Activated T-helper 17 cell treated with anti-CD3 and anti-CD28 coated beads, Interleukin-2, amount 50 U/mL, for 72 hours (primary cell): Measurements from ENCODE around the gene ARFGAP1. TPM values are rescaled to one million over a fixed set of nuclear protein-coding genes. Genes with fewer than 3 reads are reported as not detected.
"Not testable (repeated sequence)": the region's sequence is repeated elsewhere in the genome, so short reads cannot be mapped to it uniquely, and the experiment has no call there.

ENCODE experiments used
- ATAC-seq: fragments of 150-1000 bp; cut with Tn5 transposase; replicated peaks from 2 replicates; pipeline ENCODE4 v1.10.0; 2021; ENCODE audit warnings: mild to moderate bottlenecking, moderate library complexity
- H3K27ac Mint-ChIP-seq: one replicate; pipeline ENCODE4 v1.8.0; 2022; ENCODE audit warnings: mixed read lengths
- H3K27me3 Mint-ChIP-seq: one replicate; pipeline ENCODE4 v1.8.0; 2022; ENCODE audit warnings: mixed read lengths
- H3K36me3 Mint-ChIP-seq: one replicate; pipeline ENCODE4 v1.8.0; 2022; ENCODE audit warnings: low read depth, mild to moderate bottlenecking, mixed read lengths
- H3K4me1 Mint-ChIP-seq: one replicate; pipeline ENCODE4 v1.8.0; 2022; ENCODE audit warnings: mixed read lengths
- H3K4me3 Mint-ChIP-seq: one replicate; pipeline ENCODE4 v1.8.0; 2022; ENCODE audit warnings: mild to moderate bottlenecking, mixed read lengths
- H3K9me3 Mint-ChIP-seq: one replicate; pipeline ENCODE4 v1.8.0; 2022; ENCODE audit warnings: mixed read lengths
- total RNA-seq, 2 donors: library from RNA; stranded (reverse); gene quantifications; one replicate each; pipeline ENCODE4 v1.2.3, GENCODE V29; 2022

ARFGAP1 gene
- total RNA-seq, 2 donors from 2014 or later = 63.1 to 70.5 TPM

DNA sequence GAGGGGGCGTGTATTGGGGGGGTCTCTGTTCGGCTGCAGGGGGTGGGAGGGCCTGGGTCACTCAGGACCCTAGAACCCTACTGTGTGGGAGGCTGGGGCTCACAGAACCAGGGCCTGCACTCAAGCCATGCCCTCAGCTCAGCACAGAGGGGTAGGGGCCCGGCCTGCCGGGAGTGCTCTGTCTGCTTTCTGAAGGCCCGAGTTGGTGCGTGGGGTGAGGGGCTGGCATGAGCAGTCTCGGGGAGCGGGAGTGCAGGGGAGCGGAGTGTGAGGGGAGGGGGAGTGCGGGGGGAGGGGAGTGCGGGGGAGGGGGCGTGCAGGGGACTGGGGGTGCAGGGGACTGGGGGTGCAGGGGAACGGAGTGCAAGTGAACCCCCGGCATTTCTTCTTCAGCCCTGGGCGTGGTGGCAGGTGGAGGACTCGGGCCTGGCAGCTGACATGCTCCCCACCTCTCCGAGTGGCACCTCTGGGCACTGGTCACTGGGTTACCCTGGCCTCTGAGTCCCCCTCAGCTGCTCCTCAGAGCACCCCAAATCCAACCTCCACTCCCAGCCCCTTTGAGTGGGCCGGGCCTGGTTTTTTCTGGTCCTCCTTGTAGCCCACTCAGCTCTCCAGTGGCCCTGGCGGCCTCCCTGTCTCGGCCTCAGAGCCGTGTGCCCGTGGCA lies 21.4 kb downstream of the ARFGAP1 start:
- Mint-ChIP-seq H3K27ac (no peak overlapping the region), H3K9me3 (no peaks in the 10 kb centered on the region), H3K4me1 (no peaks in the 10 kb centered on the region), H3K4me3 (no peak overlapping the region), H3K27me3 (peaks cover 1% of the 10 kb centered on the region), H3K36me3 (peaks cover under 1% of the 10 kb centered on the region)
- no peak for ATAC-seq

DNA sequence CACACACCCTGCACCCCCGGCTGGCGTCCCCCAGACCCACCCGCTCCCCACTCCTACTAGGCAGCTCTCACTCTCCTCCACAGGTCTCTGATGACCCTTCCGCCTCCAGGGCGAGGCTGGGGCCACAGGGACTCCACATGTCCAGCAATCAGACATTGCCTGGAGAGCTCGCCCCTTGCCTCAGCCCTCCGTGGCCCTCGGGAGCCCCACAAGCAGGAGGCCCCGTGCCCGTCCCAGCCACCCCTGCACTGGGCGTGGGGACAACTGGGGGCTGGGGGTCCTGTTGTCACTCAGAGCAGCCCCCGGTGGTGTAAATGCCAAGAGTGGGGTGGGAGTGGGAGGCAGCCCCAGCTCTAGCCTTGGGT lies 21.9 kb downstream of the ARFGAP1 start:
- Mint-ChIP-seq H3K9me3 (no peaks in the 10 kb centered on the region), H3K27me3 (peaks cover 3% of the 10 kb centered on the region), H3K4me3 (no peak overlapping the region), H3K27ac (no peak overlapping the region), H3K4me1 (no peaks in the 10 kb centered on the region), H3K36me3 (no peaks in the 10 kb centered on the region)
- ATAC-seq = no peak

DNA sequence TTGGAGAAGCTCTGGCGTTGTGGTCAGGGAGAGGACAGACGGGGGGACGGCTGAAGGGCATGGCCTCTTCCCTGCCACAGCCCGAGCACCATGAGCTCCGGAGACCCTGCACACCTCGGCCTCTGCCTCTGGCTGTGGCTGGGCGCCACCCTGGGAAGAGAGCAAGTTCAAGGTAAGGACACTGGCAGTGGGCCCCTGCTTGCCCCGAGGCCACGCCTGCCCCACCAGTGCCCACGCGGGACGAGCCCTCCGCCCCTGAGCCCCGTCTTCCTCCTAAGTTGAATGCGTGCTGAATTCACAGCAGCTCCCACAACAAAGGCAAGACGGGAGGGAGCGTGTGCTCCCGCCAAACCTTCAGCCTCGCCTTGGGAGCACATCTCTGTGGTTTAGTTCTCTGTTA lies 22.4 kb downstream of the ARFGAP1 start:
- Mint-ChIP-seq H3K27me3 (peaks cover 3% of the 10 kb centered on the region), H3K4me3 (no peak overlapping the region), H3K9me3 (no peaks in the 10 kb centered on the region), H3K36me3 (no peaks in the 10 kb centered on the region), H3K27ac (no peak overlapping the region), H3K4me1 (no peaks in the 10 kb centered on the region)
- no peak for ATAC-seq

DNA sequence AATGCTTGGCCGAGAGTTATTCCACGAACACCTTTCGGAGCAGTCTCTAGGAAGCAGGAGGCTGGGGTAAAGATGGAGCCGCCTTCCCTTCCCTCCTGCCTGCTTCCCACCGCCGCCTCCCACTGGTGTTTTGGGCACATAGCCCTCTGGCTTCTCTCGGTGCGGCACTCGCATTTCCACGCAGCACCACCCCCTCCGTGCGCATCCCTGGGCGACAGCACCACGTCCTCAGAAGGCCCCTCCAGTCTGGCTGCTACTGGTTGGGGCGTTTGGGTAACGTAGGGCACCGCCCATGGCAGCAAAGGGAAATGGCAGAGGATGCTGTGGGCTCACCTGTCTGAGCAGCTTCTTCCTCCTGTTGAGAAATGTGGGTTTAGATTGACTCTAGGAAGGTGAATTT lies 22.8 kb downstream of the ARFGAP1 start:
- no peak for ATAC-seq
- Mint-ChIP-seq H3K9me3 (no peaks in the 10 kb centered on the region), H3K4me1 (no peaks in the 10 kb centered on the region), H3K4me3 (no peak overlapping the region), H3K27me3 (peaks cover 3% of the 10 kb centered on the region), H3K27ac (no peak overlapping the region), H3K36me3 (no peaks in the 10 kb centered on the region)

DNA sequence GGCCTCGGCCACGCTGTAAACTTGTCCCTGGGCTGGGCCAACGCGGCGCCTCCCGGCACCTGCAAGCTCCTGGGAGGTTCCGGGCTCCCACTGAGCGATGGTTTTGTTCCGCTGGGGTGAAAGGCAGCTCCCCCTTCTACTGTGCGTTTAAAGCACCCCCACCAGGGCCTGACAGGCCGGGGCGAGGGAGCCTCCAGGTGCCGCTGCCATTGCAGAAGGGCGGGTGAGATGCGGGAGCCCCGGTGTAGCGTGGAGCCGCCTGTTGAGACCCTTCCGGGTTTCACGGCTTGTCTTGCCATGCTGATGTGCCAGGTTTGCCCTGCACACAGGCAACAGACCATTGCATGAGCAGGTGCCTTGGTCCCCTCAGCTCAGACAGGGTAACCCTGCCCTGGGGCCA lies 23.2 kb downstream of the ARFGAP1 start:
- Mint-ChIP-seq H3K4me1 (no peaks in the 10 kb centered on the region), H3K27me3 (peaks cover 3% of the 10 kb centered on the region), H3K4me3 (no peak overlapping the region), H3K9me3 (no peaks in the 10 kb centered on the region), H3K36me3 (no peaks in the 10 kb centered on the region), H3K27ac (no peak overlapping the region)
- no peak for ATAC-seq

DNA sequence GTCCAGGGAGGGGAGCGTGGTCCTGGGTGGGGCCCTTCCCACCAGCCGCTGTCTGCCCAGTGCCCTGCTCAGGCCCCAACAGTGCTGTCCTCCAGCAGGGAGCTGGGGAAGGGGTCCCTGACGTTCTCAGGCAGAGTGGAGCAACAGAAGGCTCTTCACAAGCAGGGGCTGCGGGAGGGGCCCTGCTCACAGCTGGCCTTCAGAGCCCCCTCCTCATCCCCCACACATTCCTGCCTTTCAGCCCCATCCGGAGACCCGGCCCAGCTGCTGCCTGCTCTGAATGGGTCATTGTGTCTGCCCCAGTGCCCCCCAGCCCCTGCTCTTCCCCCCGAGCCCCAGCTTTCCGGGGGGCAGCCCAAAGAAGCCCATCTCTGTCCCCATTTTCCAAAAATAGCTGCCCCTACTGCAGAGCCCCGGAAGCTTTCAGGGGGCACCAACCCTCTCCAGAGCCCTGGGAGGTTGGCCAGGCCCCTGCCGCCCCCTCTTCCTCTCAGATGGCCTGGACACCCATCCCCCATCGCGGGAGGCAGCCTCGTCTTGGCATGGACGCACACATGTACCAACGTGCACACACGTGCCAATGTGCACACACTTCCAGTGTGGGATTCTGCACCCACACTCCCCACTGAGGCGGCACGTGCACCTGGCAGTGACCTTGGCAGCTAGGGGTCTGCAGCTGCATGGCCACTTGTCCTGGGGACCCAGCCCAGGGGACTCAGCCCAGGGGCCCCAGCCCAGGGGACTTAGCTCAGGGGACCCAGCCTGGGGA lies 24.1 kb downstream of the ARFGAP1 start:
- no peak overlapping the region for H3K4me3 Mint-ChIP-seq
- no peaks in the 10 kb centered on the region for H3K9me3 Mint-ChIP-seq
- no peaks in the 10 kb centered on the region for H3K4me1 Mint-ChIP-seq
- no peak for ATAC-seq
- H3K27me3 Mint-ChIP-seq = peaks cover 6% of the 10 kb centered on the region
- no peaks in the 10 kb centered on the region for H3K36me3 Mint-ChIP-seq
- H3K27ac Mint-ChIP-seq = no peak overlapping the region

DNA sequence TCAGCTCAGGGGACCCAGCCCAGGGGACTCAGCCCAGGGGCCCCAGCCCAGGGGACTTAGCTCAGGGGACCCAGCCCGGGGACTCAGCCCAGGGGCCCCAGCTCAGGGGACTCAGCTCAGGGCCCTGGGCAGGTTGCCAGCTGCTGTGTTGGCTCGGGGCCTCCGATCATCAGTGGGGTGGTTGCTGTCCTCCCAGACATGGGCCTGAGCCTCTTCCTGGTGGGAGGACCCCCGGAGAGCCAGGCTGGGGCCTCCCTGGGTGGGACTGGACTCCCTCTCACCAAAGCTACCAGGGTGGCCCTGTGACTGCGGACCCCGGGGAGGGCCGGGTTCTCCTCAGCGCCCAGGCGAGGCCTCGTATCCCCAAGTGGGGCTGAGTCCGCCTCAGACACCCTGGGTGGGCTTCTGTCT lies 24.8 kb downstream of the ARFGAP1 start:
- H3K27me3 Mint-ChIP-seq = peaks cover 6% of the 10 kb centered on the region
- no peak overlapping the region for H3K4me3 Mint-ChIP-seq
- no peaks in the 10 kb centered on the region for H3K9me3 Mint-ChIP-seq
- no peak for ATAC-seq
- H3K36me3 Mint-ChIP-seq = no peaks in the 10 kb centered on the region
- H3K4me1 Mint-ChIP-seq = no peaks in the 10 kb centered on the region
- no peak overlapping the region for H3K27ac Mint-ChIP-seq

DNA sequence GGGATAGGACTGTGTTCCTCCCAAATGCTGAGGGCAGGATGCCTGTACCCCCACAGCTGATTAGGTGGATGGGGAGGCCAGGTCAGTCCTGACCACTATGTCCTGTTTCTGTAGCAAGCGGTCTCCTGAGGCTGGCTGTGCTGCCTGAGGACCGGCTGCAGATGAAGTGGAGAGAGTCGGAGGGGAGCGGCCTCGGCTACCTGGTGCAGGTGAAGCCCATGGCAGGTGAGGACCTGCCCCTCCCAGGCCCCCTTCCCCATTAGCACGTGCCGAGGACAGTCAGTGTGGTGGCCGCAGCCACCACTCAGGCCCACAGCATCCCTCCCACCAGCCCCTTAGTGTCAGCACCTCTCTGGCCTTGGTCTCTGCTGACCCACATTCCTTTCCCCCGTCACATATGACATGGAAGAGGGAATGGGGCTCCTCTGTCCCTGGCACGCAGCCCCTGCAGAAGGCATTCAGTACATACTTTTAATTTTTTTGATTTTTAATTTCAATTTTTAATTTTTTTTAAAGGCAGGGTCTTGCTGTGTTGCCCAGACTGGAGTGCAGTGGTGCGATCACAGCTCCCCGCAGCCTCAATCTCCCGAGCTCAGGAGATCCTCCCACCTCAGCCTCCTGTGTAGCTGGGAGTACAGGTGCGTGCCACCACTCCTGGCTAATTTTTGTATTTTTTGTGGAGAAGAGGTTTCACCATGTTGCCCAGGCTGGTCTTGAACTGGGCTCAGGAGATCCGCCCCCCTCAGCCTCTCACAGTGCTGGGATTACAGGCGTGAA lies 25.4 kb downstream of the ARFGAP1 start:
- H3K9me3 Mint-ChIP-seq = peaks cover 5% of the 10 kb centered on the region

DNA sequence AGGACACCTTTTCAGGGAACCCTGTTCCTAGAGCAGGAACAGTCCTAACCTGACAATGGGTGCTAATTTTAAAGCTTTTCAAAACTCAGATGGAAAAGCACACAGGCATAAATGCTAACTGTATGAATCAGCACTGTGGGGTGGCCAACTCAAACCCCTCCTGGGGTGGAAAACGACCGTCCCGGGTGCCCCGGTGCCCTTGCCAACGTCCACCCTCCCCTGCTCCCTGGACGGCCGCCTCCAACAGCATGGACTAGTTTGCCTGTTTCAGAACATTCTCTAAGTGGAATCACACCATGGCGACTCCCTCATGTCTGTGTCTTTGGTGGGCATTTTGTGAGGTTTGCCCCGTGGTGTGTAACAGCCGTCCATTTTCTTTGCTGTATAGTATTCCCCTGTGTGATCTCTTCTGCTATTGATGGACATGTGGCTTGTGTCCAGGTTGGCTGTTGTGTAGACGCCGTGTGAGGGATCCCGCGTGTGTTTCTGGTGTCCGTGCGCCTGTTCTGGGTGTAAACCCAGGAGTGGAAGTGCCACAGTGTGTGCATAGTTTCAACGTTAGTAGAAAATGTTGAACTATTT lies 26.2 kb downstream of the ARFGAP1 start:
- H3K4me1 Mint-ChIP-seq = no peaks in the 10 kb centered on the region
- no peaks in the 10 kb centered on the region for H3K36me3 Mint-ChIP-seq
- peaks cover 5% of the 10 kb centered on the region for H3K9me3 Mint-ChIP-seq
- no peak for ATAC-seq
- no peak overlapping the region for H3K27ac Mint-ChIP-seq
- no peak overlapping the region for H3K4me3 Mint-ChIP-seq
- peaks cover 11% of the 10 kb centered on the region for H3K27me3 Mint-ChIP-seq

More for the DNA sequence above, 25.4 kb downstream of the ARFGAP1 start:
- Mint-ChIP-seq H3K36me3 (no peaks in the 10 kb centered on the region), H3K4me1 (no peaks in the 10 kb centered on the region), H3K27me3 (peaks cover 11% of the 10 kb centered on the region), H3K4me3 (no peak overlapping the region), H3K27ac (no peak overlapping the region)
- no peak for ATAC-seq

DNA sequence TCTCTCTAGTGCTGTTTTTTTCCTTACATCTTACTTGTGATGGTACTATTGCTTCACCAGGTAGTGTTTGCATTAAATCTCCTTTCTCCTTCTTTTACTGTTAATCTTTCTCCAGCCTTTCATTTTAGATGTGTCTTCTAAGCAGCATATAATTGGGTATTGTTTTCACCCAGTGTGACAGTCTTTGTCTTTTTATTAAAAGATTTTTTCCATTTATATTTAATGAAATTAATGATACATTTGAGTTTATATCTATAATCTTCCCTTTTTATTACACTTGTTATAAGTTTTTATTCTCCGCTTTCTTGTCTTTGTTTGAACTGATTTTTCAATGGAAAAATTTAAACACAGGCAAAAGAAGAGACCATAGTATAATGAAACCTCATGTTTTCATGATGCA lies 29.1 kb downstream of the ARFGAP1 start:
- Mint-ChIP-seq H3K4me1 (no peaks in the 10 kb centered on the region), H3K27ac (no peak overlapping the region), H3K27me3 (peaks cover 11% of the 10 kb centered on the region), H3K9me3 (peaks cover 5% of the 10 kb centered on the region), H3K4me3 (no peak overlapping the region), H3K36me3 (no peaks in the 10 kb centered on the region)
- ATAC-seq = no peak

DNA sequence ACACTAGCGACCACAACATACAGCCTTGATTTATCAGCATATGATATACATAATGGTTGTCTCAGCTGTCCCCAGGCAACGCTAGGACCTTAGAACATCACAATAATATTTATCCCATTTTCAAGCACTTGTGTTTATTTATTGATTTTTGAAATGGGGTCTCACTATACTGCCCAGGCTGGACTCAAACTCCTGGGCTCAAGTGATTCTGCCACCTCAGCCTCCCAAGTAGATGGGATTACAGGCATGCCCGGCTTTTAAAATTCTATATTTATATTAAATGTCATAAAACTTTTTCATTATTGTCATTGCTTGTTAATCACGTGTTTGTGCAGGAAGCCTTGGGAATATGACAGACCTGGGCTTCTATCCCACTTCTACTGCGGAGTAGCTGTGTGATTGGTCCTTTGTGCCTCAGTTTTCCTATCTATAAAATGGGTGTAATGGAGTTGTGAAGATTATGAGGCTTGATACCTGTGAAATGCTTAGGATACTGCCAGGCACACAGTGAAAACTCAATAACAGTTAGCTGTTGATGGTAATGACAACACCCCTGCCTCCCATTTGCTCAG lies 30.6 kb downstream of the ARFGAP1 start:
- Mint-ChIP-seq H3K4me1 (no peaks in the 10 kb centered on the region), H3K9me3 (peaks cover 5% of the 10 kb centered on the region), H3K27ac (no peak overlapping the region), H3K27me3 (peaks cover 11% of the 10 kb centered on the region), H3K36me3 (no peaks in the 10 kb centered on the region), H3K4me3 (no peak overlapping the region)
- no peak for ATAC-seq

DNA sequence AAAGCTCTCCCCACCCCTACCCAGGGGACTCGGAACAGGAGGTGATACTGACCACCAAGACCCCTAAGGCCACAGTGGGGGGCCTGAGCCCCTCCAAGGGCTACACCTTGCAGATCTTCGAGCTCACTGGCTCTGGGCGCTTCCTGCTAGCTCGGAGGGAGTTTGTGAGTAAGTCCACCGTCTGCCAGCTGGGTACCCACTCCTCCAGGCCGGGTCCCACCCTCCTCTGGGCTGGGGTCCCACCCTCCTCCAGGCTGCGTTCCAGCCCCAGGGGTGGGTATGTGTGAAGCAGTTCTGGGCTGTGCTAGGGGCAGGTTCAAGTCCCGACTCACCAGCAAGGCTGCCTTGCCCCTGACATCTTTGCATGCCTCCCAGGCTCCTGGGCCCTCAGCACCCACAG lies 32.8 kb downstream of the ARFGAP1 start:
- no peak for ATAC-seq
- H3K36me3 Mint-ChIP-seq = no peaks in the 10 kb centered on the region
- H3K27me3 Mint-ChIP-seq = peaks cover 11% of the 10 kb centered on the region
- no peak overlapping the region for H3K27ac Mint-ChIP-seq
- peaks cover 5% of the 10 kb centered on the region for H3K9me3 Mint-ChIP-seq
- H3K4me1 Mint-ChIP-seq = no peaks in the 10 kb centered on the region
- no peak overlapping the region for H3K4me3 Mint-ChIP-seq

DNA sequence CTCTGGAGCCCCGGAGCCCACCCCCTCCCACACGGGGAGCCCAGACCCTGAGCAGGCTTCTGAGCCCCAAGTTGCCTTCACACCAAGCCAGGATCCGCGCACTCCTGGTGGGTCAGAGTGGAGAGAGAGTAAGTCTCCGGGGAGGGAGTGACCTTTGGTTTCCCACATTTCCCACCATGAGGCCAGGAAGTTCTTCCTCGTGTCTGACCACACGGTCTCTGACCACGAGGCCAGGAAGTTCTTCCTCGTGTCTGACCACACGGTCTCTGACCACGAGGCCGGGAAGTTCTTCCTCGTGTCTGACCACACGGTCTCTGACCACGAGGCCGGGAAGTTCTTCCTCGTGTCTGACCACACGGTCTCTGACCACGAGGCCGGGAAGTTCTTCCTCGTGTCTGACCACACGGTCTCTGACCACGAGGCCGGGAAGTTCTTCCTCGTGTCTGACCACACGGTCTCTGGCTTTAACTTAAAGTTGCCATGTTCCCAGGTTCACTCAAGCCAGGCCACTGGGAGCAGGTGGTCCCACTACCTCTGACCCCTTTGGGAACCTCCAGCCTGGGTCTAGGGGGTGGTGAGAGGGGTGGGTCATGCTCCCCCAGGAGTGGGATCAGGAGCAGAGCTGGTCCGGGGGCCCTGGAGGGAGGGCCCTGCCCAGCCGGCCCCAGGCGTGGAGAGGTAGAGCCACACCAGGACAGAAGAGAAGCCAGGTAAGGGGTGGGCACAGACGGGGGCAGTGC lies 33.5 kb downstream of the ARFGAP1 start:
- H3K4me1 Mint-ChIP-seq, H3K4me3 Mint-ChIP-seq, H3K27ac Mint-ChIP-seq, ATAC-seq, H3K9me3 Mint-ChIP-seq, H3K36me3 Mint-ChIP-seq: not testable (repeated sequence)
- peaks cover 11% of the 10 kb centered on the region for H3K27me3 Mint-ChIP-seq
